Stomach smooth muscle (tissue), 2 donors: ENCODE measurements around the gene EHBP1.

Experiments used
- H3K27ac ChIP-seq: one replicate; pipeline ENCODE4 v1.7.0; 2013; ENCODE audit warnings: mild to moderate bottlenecking, low read length, inconsistent platforms
- H3K27me3 ChIP-seq, 2 donors: one replicate each; pipeline ENCODE4 v1.7.0; 2013; ENCODE audit warnings: low read length in 2 of 2; ENCODE audit not compliant: insufficient read depth in 2 of 2, control insufficient read depth in 1 of 2
- H3K36me3 ChIP-seq, 2 donors: one replicate each; pipeline ENCODE4 v1.7.0; 2013; ENCODE audit warnings: low read length in 2 of 2; ENCODE audit not compliant: control insufficient read depth in 2 of 2, insufficient read depth in 2 of 2
- H3K4me1 ChIP-seq: one replicate; pipeline ENCODE4 v1.7.0; 2013; ENCODE audit warnings: low read length; ENCODE audit not compliant: control insufficient read depth, insufficient read depth
- H3K4me3 ChIP-seq, 2 donors: one replicate each; pipeline ENCODE4 v1.7.0; 2013; ENCODE audit warnings: low read length in 2 of 2
- H3K9ac ChIP-seq, 2 donors: one replicate each; pipeline ENCODE4 v1.7.0; 2013; ENCODE audit warnings: low read length in 2 of 2, mild to moderate bottlenecking in 1 of 2
- H3K9me3 ChIP-seq, 2 donors: one replicate each; pipeline ENCODE4 v1.7.0; 2013; ENCODE audit warnings: low read length in 2 of 2; ENCODE audit not compliant: control insufficient read depth in 2 of 2
- donor health status: healthy.
- donor health status: Pancreatic carcinoma.

The EHBP1 gene

DNA sequence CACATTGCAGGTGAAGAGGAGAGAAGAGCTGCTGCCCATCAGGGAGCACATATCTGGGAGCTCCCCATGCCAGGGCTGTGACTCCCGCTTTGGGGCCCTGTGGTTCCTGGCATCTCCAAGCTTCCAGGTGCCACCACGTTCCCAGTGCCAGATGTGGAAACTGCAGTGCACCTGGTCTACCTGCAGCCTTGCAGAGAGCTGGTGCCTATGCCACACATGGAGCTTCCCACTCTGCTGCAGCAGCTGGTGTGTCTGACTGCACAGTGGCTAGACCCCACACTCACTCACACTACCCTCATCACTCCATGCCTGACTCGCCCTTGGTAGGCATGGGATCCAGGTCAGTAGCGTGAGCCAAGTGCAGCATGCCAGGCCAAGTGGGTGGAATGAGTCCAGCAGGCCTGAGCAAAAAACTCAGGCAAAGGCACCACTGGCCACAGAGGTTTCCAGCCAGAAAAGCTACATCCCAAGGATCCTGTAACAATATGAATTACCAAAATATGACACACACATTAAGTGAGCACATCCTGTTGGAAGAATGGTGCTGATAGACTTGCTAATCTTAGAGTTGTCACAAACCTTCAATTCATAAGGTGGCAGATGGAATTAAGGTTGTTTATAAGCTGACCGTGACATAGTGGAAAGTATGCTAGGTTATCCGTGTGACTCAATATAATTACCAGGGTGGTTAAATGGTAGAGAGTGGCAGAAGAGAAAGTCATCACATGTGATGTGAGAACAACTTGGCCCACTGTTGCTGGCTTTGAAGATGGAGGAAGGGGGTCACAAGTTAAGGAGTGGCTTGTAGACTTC lies 150.9 kb downstream of the EHBP1 start:
- peaks cover 0 to 3% of the 10 kb centered on the region in 2 donors for H3K9me3 ChIP-seq
- H3K4me1 ChIP-seq = peaks cover 5% of the 10 kb centered on the region
- H3K9ac ChIP-seq = no peak overlapping the region
- H3K27ac ChIP-seq = no peak overlapping the region
- H3K27me3 ChIP-seq = no peaks in the 10 kb centered on the region
- H3K4me3 ChIP-seq = no peak overlapping the region
- H3K36me3 ChIP-seq = peaks cover 7 to 12% of the 10 kb centered on the region in 2 donors

DNA sequence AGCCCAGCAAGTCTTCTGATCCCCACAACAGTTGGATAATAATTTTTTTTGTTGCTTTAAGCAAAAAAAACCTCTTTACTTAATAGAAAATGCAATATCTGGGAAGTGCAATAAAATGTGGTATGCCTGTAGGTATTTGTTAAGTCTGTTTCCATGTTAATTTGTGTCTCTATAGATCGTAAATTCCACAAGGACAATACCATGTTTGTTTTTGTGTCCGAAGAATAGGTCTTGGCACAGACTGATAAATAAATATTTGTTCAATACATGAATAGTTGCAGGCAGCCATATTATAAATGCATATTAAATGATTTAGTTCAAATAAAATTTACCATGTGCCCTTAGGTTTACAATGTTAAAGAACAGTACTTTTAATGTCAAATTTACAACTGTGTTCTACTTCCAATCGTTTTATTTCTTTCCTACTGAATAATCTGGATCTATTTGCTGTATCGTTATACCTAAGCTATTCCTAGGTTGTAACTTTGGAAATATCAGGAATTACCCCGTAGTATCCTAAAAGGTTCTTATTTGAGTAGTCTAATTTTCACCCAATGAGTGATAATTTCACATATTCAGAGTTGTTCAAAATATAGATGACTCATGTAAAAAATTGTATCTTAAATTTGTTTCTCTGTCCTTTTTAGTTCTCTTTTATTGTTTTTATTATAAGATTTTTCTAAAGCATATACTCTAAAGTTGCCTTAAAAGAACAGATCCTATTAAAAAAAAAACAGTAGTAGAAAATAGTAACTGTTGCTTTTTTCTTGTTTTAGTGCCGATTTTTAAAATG lies 151.8 kb downstream of the EHBP1 start:
- no peak overlapping the region for H3K4me3 ChIP-seq
- peaks cover 7 to 12% of the 10 kb centered on the region in 2 donors for H3K36me3 ChIP-seq
- peaks cover 0 to 3% of the 10 kb centered on the region in 2 donors for H3K9me3 ChIP-seq
- H3K27me3 ChIP-seq = no peaks in the 10 kb centered on the region
- no peak overlapping the region for H3K9ac ChIP-seq
- no peak overlapping the region for H3K27ac ChIP-seq
- peaks cover 5% of the 10 kb centered on the region for H3K4me1 ChIP-seq

DNA sequence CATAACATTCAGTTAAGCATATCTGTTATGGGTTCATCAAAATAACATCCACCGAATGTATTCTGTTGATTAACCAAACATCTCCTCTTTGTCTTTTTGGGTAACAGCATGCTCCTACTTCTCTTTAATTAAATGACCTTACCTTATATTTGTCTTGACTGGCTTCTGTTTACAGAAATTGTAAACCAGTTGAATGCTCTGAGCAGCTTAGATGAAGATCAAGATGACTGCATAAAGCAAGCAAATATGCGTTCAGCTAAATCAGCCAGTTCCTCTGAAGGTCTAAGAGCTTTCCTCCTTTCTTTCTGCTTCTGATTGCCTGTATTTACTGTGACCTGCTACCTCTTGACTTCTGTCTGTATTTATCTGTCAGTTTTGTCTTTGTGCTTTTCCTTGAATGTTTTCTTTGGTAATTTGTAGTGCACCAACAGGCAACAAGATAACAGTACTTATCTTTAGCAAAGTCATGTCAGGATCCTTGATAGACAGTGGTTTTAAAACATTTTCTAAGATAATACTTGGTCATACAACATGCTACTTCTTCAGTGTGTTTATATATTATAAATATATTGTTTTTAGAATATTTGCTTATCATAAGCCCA lies 152.8 kb downstream of the EHBP1 start:
- H3K27ac ChIP-seq = no peak overlapping the region
- no peak overlapping the region for H3K4me3 ChIP-seq
- no peaks in the 10 kb centered on the region for H3K9me3 ChIP-seq
- H3K36me3 ChIP-seq = peaks cover 3 to 12% of the 10 kb centered on the region in 2 donors
- no peaks in the 10 kb centered on the region for H3K27me3 ChIP-seq
- no peak overlapping the region for H3K9ac ChIP-seq
- peaks cover 5% of the 10 kb centered on the region for H3K4me1 ChIP-seq

DNA sequence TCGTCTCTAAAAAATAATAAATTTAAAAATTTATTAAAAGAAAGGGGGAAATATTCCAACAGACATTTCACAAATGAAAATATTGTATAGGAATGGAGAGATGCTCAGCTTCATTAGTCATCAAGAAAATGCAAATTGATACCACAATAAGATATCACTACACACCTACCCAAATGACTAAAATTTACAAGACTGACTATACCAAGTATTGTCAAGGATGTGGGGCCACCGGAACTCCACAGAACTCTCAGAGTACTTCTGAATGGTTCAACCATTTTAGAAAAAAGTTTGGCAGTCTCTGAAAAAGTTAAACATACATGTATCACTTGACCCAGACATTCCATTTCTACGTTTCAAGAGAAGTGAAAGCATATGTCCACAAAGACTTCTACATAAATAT lies 163.4 kb downstream of the EHBP1 start:
- Histone ChIP-seq H3K9ac (no peak overlapping the region), H3K9me3 (no peaks in the 10 kb centered on the region), H3K4me3 (no peak overlapping the region), H3K4me1 (no peaks in the 10 kb centered on the region), H3K36me3 (peaks cover 16 to 23% of the 10 kb centered on the region in 2 donors), H3K27ac (no peak overlapping the region), H3K27me3 (no peaks in the 10 kb centered on the region)

DNA sequence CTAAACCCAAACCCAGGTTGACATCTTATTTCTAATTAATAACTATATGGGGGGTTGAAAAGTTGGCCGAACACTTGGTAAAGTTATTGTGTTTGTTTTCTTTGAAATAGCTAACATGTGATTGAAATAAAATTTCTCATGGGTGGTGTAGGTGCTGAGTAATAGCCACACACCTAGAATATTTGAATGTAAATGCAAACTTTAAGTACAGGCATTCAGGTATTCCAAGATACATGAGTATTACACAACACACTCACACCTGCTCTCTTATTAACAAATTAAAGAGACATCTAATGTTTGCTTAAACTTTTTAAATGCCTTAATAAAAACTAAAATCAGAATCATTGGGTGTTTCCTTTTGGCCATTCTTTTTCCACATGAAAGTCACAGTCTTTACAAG lies 165.5 kb downstream of the EHBP1 start:
- Histone ChIP-seq H3K4me3 (no peak overlapping the region), H3K4me1 (no peaks in the 10 kb centered on the region), H3K36me3 (peaks cover 19 to 25% of the 10 kb centered on the region in 2 donors), H3K27ac (no peak overlapping the region), H3K9me3 (no peaks in the 10 kb centered on the region), H3K9ac (no peak overlapping the region), H3K27me3 (no peaks in the 10 kb centered on the region)

DNA sequence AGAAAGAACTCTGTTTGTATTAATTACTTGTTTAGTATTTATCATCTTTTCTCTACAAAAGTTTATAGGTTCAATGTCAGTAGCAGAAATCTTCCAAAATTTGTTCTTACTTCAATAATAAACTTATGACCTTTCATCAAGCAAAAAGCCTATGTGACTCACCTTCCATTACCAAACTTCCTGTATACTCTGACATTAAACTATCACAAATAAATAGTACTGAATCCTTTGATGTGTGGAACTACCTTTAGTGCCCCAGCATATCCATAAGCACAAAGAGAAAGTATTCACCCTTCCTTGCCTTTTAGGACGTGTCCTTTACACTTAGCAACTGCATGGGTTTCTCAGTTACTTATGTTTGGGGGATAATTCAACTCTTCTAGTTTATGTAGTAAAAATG lies 166.0 kb downstream of the EHBP1 start:
- Histone ChIP-seq H3K27ac (no peak overlapping the region), H3K4me3 (no peak overlapping the region), H3K9me3 (no peaks in the 10 kb centered on the region), H3K4me1 (no peaks in the 10 kb centered on the region), H3K36me3 (peaks cover 16 to 27% of the 10 kb centered on the region in 2 donors), H3K9ac (no peak overlapping the region), H3K27me3 (no peaks in the 10 kb centered on the region)

DNA sequence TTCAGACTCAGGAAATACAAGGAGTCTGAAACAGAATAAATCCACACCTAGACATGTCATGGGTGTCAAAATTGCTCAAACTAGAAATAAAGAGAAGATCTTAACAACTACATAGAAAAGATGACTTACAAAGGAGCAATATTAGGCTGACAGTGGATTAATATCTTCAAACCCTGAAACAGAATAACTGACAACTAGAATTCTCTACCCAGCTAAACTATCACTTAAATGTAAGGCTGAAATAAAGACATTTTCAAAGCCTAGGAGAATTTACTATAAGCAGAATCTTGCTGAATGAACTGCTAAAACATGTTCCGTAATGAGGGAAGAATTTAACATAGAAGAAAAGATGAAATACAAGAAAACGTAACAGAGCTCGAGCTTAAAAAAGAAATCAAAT lies 168.1 kb downstream of the EHBP1 start:
- H3K27ac ChIP-seq = no peak overlapping the region
- H3K36me3 ChIP-seq = peaks cover 20 to 39% of the 10 kb centered on the region in 2 donors
- no peak overlapping the region for H3K4me3 ChIP-seq
- no peaks in the 10 kb centered on the region for H3K27me3 ChIP-seq
- no peaks in the 10 kb centered on the region for H3K4me1 ChIP-seq
- no peaks in the 10 kb centered on the region for H3K9me3 ChIP-seq
- no peak overlapping the region for H3K9ac ChIP-seq

DNA sequence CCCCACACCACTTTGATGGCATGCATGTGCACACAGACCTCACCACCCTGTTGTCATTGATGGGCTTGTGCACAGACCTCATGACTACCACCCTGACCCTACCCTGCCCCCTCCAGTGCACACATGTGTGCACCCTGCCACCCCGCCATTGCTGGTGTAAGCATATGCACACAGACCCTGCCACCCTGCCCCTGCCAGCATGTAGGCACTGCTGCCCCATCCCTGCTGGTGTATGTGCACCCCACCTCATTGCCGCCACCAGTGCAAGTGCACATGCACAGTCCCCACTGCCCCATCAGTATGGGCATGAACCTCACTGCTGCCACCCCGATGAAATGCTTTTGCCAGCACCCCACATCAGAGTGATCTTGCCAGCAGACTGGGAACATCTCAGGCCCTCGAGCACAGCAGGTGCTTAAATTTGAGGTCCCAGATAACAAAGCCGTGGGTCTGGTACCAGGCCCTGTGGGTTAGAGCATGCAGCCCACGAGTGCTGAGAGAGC lies 169.4 kb downstream of the EHBP1 start:
- no peaks in the 10 kb centered on the region for H3K4me1 ChIP-seq
- H3K36me3 ChIP-seq = peaks cover 20 to 41% of the 10 kb centered on the region in 2 donors
- no peak overlapping the region for H3K9ac ChIP-seq
- no peaks in the 10 kb centered on the region for H3K9me3 ChIP-seq
- H3K27me3 ChIP-seq = no peaks in the 10 kb centered on the region
- no peak overlapping the region for H3K4me3 ChIP-seq
- H3K27ac ChIP-seq = no peak overlapping the region

DNA sequence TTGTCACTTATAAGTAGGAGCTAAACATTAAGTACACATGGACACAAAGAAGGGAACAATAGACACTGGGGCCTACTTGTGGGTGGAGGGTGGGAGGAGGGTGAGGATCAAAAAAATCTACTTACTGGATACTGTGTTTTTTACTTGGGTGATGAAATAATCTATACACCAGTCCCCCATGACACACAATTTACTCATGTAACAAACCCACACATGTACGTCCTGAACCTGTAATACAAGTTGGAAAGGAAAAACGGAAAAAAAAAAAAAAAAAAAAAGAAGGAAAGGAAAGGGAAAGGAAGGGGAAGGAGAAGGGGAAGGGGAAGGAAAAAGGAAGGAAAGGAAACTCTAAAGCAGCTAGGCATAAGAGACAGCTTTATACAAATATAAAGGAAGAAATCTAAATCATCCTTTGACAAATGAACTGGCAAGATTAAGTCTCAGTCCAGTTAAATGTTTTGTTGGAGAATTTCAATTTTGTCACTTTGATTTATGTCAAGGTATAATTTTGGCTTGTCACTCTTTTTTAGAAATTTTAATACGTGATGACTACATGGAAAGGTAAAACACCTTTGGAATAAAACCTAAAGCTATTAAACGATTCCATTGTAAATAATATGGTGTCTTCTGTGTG lies 175.8 kb downstream of the EHBP1 start:
- Histone ChIP-seq H3K36me3 (peaks cover 3 to 26% of the 10 kb centered on the region in 2 donors), H3K4me1 (no peaks in the 10 kb centered on the region), H3K9me3 (no peaks in the 10 kb centered on the region), H3K27ac (no peak overlapping the region), H3K4me3 (no peak overlapping the region), H3K9ac (no peak overlapping the region), H3K27me3 (no peaks in the 10 kb centered on the region)

DNA sequence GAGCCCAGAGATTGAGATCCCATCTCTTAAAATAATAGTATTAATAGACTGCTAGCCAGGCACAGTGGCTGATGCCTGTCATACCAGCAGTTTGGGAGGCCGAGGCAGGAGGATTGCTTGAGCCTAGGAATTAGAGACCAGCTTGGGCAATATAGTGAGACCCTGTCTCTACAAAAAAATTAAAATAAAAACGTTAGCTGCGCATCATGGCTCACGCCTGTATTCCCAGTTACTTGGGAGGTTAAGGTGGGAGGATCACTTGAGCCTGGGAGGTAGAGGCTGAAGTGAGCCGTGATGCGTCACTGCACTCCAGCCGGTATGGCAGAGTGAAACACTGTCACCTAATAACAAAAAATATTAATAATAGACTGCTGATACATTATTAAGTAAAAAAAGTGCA lies 178.1 kb downstream of the EHBP1 start:
- Histone ChIP-seq H3K36me3 (peaks cover 0 to 11% of the 10 kb centered on the region in 2 donors), H3K9me3 (no peaks in the 10 kb centered on the region), H3K27ac (no peak overlapping the region), H3K27me3 (no peaks in the 10 kb centered on the region), H3K4me1 (no peaks in the 10 kb centered on the region), H3K9ac (no peak overlapping the region), H3K4me3 (no peak overlapping the region)
